K562 (cell line): ENCODE measurements around the gene NLRP6. TPM values are rescaled to one million over a fixed set of nuclear protein-coding genes. Genes with fewer than 3 reads are reported as not detected.

ENCODE experiments used
- ATAC-seq: fragments of 200-7000 bp; cut with Tn5 transposase; 3 replicates; pipeline ENCODE4 v1.9.1; 2020; ENCODE audit warnings: moderate library complexity
- BruUV-seq: library from RNA; stranded (reverse); fragments of 400-500 nt; replicated peaks from 2 replicates; lab custom pipeline; 2021; lab: Mats Ljungman, UMichigan
- CTCF ChIA-PET: fragments of 300-600 bp; formaldehyde crosslinking; extraction: SDS; loops from one replicate; lab custom pipeline; 2021; ENCODE audit warnings: low intra/inter-chr PET ratio; lab: Yijun Ruan, JAX
- POLR2A ChIA-PET: fragments of 300-600, 350-650 bp; sonication (Branson Sonifier 250); formaldehyde crosslinking; extraction: SDS; loops from one replicate; lab custom pipeline; 2021; ENCODE audit warnings: antibody characterized with exemption, inconsistent platforms; lab: Yijun Ruan, JAX
- DNase-seq, 4 experiments: peaks; one replicate each; pipeline versions ENCODE4 v3.0.0 to v3.0.0-alpha.2; 2011 to 2018; ENCODE audit warnings: low spot score in 3 of 4, mixed read lengths in 3 of 4; ENCODE audit errors: extremely low read depth in 1 of 4
- FAIRE-seq: peaks from 2 replicates; lab custom pipeline; 2011; peaks lifted over from hg19 to GRCh38; lab: Jason Lieb, UNC
- H2AFZ ChIP-seq: 2 replicates; pipeline ENCODE4 v1.6.0; 2011; ENCODE audit warnings: low read depth, low read length, control low read depth, inconsistent platforms
- H3K27ac ChIP-seq: fragments of 200-600 bp; 3 replicates; pipeline ENCODE4 v1.8.0; 2011; ENCODE audit warnings: low read depth, mild to moderate bottlenecking, control low read depth, inconsistent platforms, low read length, moderate library complexity, mixed read lengths; ENCODE audit errors: extremely low read depth
- H3K27me3 ChIP-seq, 2 experiments: fragments of 300-600 bp in 1 of 2; 2 replicates in 1 of 2; 3 replicates in 1 of 2; pipeline versions ENCODE4 v1.6.0 to v1.8.0; 2011; ENCODE audit warnings: inconsistent platforms in 2 of 2, low read length in 2 of 2, mild to moderate bottlenecking in 1 of 2, mixed read lengths in 1 of 2, moderate library complexity in 1 of 2; ENCODE audit not compliant: control insufficient read depth in 2 of 2, insufficient read depth in 2 of 2
- H3K36me3 ChIP-seq: fragments of 300-600 bp; 3 replicates; pipeline ENCODE4 v1.8.0; 2011; ENCODE audit warnings: mild to moderate bottlenecking, low read length, inconsistent platforms; ENCODE audit not compliant: control insufficient read depth, insufficient read depth
- H3K4me1 ChIP-seq, 2 experiments: fragments of 200-600 bp in 1 of 2; replicated peaks in 1 of 2; 2 replicates in 1 of 2; 3 replicates in 1 of 2; pipeline versions ENCODE4 v1.5.1 to v1.8.0; 2011; ENCODE audit warnings: inconsistent platforms in 2 of 2, low read length in 2 of 2, mild to moderate bottlenecking in 1 of 2, mixed read lengths in 1 of 2, moderate library complexity in 1 of 2; ENCODE audit not compliant: control insufficient read depth in 2 of 2, insufficient read depth in 2 of 2
- H3K4me2 ChIP-seq: 2 replicates; pipeline ENCODE4 v1.6.1; 2011; ENCODE audit warnings: low read length, control low read depth, inconsistent platforms, mixed read lengths; ENCODE audit not compliant: insufficient read depth
- H3K4me3 ChIP-seq: fragments of 200-600 bp; sonication (generic), shearing (Covaris generic); 2 replicates; pipeline ENCODE4 v1.5.1; 2016; ENCODE audit warnings: control low read depth, inconsistent platforms
- H3K79me2 ChIP-seq: fragments of 200-600 bp; 3 replicates; pipeline ENCODE4 v1.8.0; 2011; ENCODE audit warnings: low read length, inconsistent platforms; ENCODE audit not compliant: control insufficient read depth, insufficient read depth
- H3K9ac ChIP-seq, 2 experiments: 2 replicates each; pipeline versions ENCODE4 v1.6.0 to v1.6.1; 2011; ENCODE audit warnings: low read depth in 2 of 2, low read length in 2 of 2, control low read depth in 1 of 2, inconsistent platforms in 1 of 2, mild to moderate bottlenecking in 1 of 2, mixed read lengths in 1 of 2; ENCODE audit not compliant: insufficient read depth in 1 of 2
- H3K9me1 ChIP-seq: one replicate; pipeline ENCODE4 v1.6.0; 2011; ENCODE audit warnings: inconsistent platforms, mild to moderate bottlenecking, low read length, moderate library complexity; ENCODE audit not compliant: control insufficient read depth, insufficient read depth
- H3K9me3 ChIP-seq: replicated peaks from 2 replicates; pipeline ENCODE4 v1.5.1; 2011; ENCODE audit warnings: low read depth, low read length, inconsistent platforms; ENCODE audit not compliant: control insufficient read depth, insufficient read depth
- H4K20me1 ChIP-seq: replicated peaks from 2 replicates; pipeline ENCODE4 v1.6.1; 2011; ENCODE audit warnings: low read length, inconsistent platforms, mixed read lengths; ENCODE audit not compliant: control insufficient read depth, insufficient read depth
- KAT7 ChIP-seq: sonication (generic); formaldehyde crosslinking; IDR thresholded peaks from 2 replicates; pipeline ENCODE4 v1.8.0; 2022; ENCODE audit warnings: missing genetic modification reagents, mild to moderate bottlenecking, borderline replicate concordance
- NCOA1 ChIP-seq: fragments of 450-650 bp; IDR thresholded peaks from 2 replicates; pipeline ENCODE4 v1.6.1; 2016; ENCODE audit warnings: low read depth
- NFE2L1 ChIP-seq: fragments of 450-650 bp; IDR thresholded peaks from 2 replicates; pipeline ENCODE4 v1.6.1; 2016; ENCODE audit warnings: missing genetic modification characterization, low read depth, mild to moderate bottlenecking, missing compliant biosample characterization, moderate library complexity, borderline replicate concordance
- POLR2A ChIP-seq: fragments of 450-650 bp; conservative IDR thresholded peaks from 2 replicates; pipeline ENCODE4 v1.6.1; 2016
- RBBP5 ChIP-seq: fragments of 200-600 bp; sonication (generic); IDR thresholded peaks from 2 replicates; pipeline ENCODE4 v1.6.1; 2012; ENCODE audit warnings: borderline replicate concordance, mild to moderate bottlenecking, low read length, control low read depth, inconsistent platforms; ENCODE audit not compliant: insufficient read depth, poor library complexity, severe bottlenecking
- SETDB1 ChIP-seq: IDR thresholded peaks from one replicate; pipeline ENCODE4 v1.6.1; 2012; ENCODE audit warnings: low read length, control low read depth, inconsistent platforms
- SRSF3 ChIP-seq: fragments of 200-400 bp; formaldehyde crosslinking; IDR thresholded peaks from 2 replicates; pipeline ENCODE4 v1.6.1; 2016; ENCODE audit warnings: mild to moderate bottlenecking, low read length, moderate library complexity; ENCODE audit not compliant: insufficient read depth
- TBP ChIP-seq: optimal IDR thresholded peaks from 2 replicates; pipeline ENCODE3; 2011; ENCODE audit warnings: low read depth, low read length, improper control_type of control experiment
- ZFX ChIP-seq: sonication (generic); formaldehyde crosslinking; IDR thresholded peaks from 2 replicates; pipeline ENCODE4 v1.8.0; 2022; ENCODE audit warnings: mild to moderate bottlenecking, missing genetic modification reagents, moderate library complexity
- ZKSCAN1 ChIP-seq: fragments of 150-350 bp; IDR thresholded peaks from 2 replicates; pipeline ENCODE4 v1.6.1; 2016; ENCODE audit warnings: low read depth, low read length
- ZKSCAN3 ChIP-seq: fragments of 250-450 bp; sonication (Bioruptor Pico); IDR thresholded peaks from 2 replicates; pipeline ENCODE4 v1.4.0; 2020
- ZNF124 ChIP-seq: sonication (generic); formaldehyde crosslinking; IDR thresholded peaks from 2 replicates; pipeline ENCODE4 v1.8.1; 2022; ENCODE audit warnings: missing genetic modification reagents
- ZNF197 ChIP-seq: fragments of 200-800 bp; sonication (Bioruptor generic); IDR thresholded peaks from 2 replicates; pipeline ENCODE4 v1.6.1; 2016; ENCODE audit warnings: low read depth, missing genetic modification characterization, missing compliant biosample characterization
- ZNF57 ChIP-seq: fragments of 450-650 bp; formaldehyde crosslinking; IDR thresholded peaks from 2 replicates; pipeline ENCODE4 v1.4.0; 2020; ENCODE audit warnings: mild to moderate bottlenecking, moderate library complexity
- ZNF695 ChIP-seq: fragments of 450-650 bp; formaldehyde crosslinking; IDR thresholded peaks from 2 replicates; pipeline ENCODE4 v1.4.0; 2020; ENCODE audit warnings: mild to moderate bottlenecking, moderate library complexity
- ZNF75A ChIP-seq: fragments of 450-650 bp; formaldehyde crosslinking; IDR thresholded peaks from 2 replicates; pipeline ENCODE4 v1.4.0; 2020; ENCODE audit warnings: mild to moderate bottlenecking
- WGBS: fragments of 100-300 bp; shearing (Covaris generic); methylation state at CpG from one replicate; pipeline ENCODE4 v1.1.6; 2016; ENCODE audit warnings: low coverage, mixed read lengths; ENCODE audit not compliant: insufficient coverage; ENCODE audit errors: missing lambda C conversion rate; 5-methylcytosine and 5-hydroxymethylcytosine counted together
- in situ Hi-C: fragments of 300-500 bp; cut with MboI; formaldehyde crosslinking; loops from 4 replicates; pipeline ENCODE4 v1.15.0; 2018; ENCODE audit warnings: inconsistent platforms, mixed read lengths
- intact Hi-C: fragments of 100-400 bp; cut with micrococcal nuclease; formaldehyde crosslinking; loops from 2 replicates; pipeline ENCODE4 v1.14.2; 2022
- polyA plus RNA-seq, 8 experiments: library from polyadenylated mRNA; depleted of rRNA in 4 of 8; stranded (reverse) in 5 of 8; unstranded in 3 of 8; fragments of >200 nt; fragmentation: Nextera tagmentation in 2 of 8; fragmentation: Illumina TruSeq in 1 of 8; extraction: Ambion mirVana in 2 of 8; extraction: Trizol in 1 of 8; gene quantifications; 2 replicates each; pipeline versions ENCODE4 v1.2.1 to v1.2.3, GENCODE V29; 2011 to 2014; ENCODE audit warnings: inconsistent platforms in 1 of 8, missing spikeins in 1 of 8
- total RNA-seq, 7 experiments: library from RNA; depleted of rRNA in 6 of 7; stranded (reverse); fragments of >200 nt in 6 of 7; fragmentation: Illumina TruSeq in 2 of 7; extraction: Trizol in 2 of 7; gene quantifications; 2 replicates each; pipeline versions ENCODE4 v1.2.1 to v1.2.3, GENCODE V29; 2011 to 2021; ENCODE audit warnings: low replicate concordance in 1 of 7
- TF ChIP-seq, protein P1 (sequence below): fragments of 250-450 bp; sonication (Bioruptor Pico); IDR thresholded peaks from 2 replicates; pipeline ENCODE4 v1.4.0; 2020; ENCODE audit warnings: mild to moderate bottlenecking
- TF ChIP-seq, protein P2 (sequence below): fragments of 250-450 bp; sonication (Bioruptor Pico); IDR thresholded peaks from 2 replicates; pipeline ENCODE4 v1.8.0; 2021; ENCODE audit warnings: moderate library complexity, mild to moderate bottlenecking, inconsistent platforms
- TF ChIP-seq, protein P3 (sequence below): sonication (generic); formaldehyde crosslinking; IDR thresholded peaks from 2 replicates; pipeline ENCODE4 v1.8.1; 2023; ENCODE audit warnings: mild to moderate bottlenecking, missing genetic modification reagents
- TF ChIP-seq, protein P4 (sequence below): IDR thresholded peaks from 2 replicates; pipeline ENCODE4 v1.6.1; 2014; ENCODE audit warnings: antibody characterized with exemption

The NLRP6 gene
- total and polyA plus RNA-seq, 9 of the 15 experiments (the other 6 are each of a cell fraction or from before 2014, with no cell fraction given), result 0.03 to 0.18 (median 0.15) TPM; not detected in 5

DNA sequence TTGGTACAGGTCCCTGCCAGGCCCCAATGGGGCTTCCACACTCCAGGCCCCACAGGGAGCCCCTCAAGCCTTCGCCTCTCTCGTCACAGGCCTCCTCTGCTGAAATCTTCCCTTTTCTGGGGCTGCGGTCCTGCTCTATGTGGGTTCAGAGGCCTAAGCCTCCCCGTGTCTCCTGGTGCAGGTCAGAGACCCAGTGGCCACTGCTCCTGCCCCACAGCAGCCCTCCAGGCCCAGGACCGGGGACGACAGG is 48.3 kb downstream of the NLRP6 start:
- WGBS, result 40% methylated on average over 6 of the region's 6 CpGs
- DNase-seq (peak in 1 of 4 experiments; percentile 5), FAIRE-seq (no peak), ATAC-seq (peak; percentile 11; the same call in 2 of the 3 replicates)
- no TSS peak for BruUV-seq
- Histone ChIP-seq H3K36me3 (no peaks in the 10 kb centered on the region), H2AFZ (peak overlapping the region; percentile 46), H3K27me3 (no peaks in the 10 kb centered on the region), H3K4me1 (peaks cover 51 to 58% of the 10 kb centered on the region in 2 experiments), H3K4me2 (peak overlapping the region; percentile 63), H3K79me2 (peaks cover 29% of the 10 kb centered on the region), H3K9me3 (no peaks in the 10 kb centered on the region), H3K9ac (peak overlapping the region; percentile 61 to 93), H3K9me1 (no peaks in the 10 kb centered on the region), H3K27ac (peak overlapping the region; percentile 88), H4K20me1 (no peaks in the 10 kb centered on the region), H3K4me3 (peak overlapping the region; percentile 18; the same call in 1 of the 2 replicates)
- in situ Hi-C loops, result no loop called here
- intact Hi-C loops, result no loop called here
- ChIA-PET CTCF (no interaction called here), POLR2A (interaction anchor here (1.6 kb wide), 1 partner anchor 10 kb away, joined by 5 read pairs; no protein-coding TSS in a partner anchor)
- TF ChIP-seq ZNF124 (no peak), RBBP5 (no peak), KAT7 (peak; percentile 25; the same call in 1 of the 2 replicates), ZKSCAN1 (no peak), POLR2A (no peak), ZKSCAN3 (CRISPR knock-in tag) (no peak), NCOA1 (no peak), ZNF197 (CRISPR knock-in tag) (0 out of 2 replicates have a peak, but pooled peaks have one; percentile 12), ZNF695 (CRISPR knock-in tag) (no peak), NFE2L1 (tag) (no peak), ZFX (CRISPR knock-in tag) (peak; percentile 68; the same call in 1 of the 2 replicates), ZNF57 (CRISPR knock-in tag) (peak; percentile 19; the same call in 1 of the 2 replicates), SRSF3 (0 out of 2 replicates have a peak, but pooled peaks have one; percentile 35), TBP (peak; percentile 7), ZNF75A (no peak), SETDB1 (no peak)
- TF ChIP-seq, protein P1, sequence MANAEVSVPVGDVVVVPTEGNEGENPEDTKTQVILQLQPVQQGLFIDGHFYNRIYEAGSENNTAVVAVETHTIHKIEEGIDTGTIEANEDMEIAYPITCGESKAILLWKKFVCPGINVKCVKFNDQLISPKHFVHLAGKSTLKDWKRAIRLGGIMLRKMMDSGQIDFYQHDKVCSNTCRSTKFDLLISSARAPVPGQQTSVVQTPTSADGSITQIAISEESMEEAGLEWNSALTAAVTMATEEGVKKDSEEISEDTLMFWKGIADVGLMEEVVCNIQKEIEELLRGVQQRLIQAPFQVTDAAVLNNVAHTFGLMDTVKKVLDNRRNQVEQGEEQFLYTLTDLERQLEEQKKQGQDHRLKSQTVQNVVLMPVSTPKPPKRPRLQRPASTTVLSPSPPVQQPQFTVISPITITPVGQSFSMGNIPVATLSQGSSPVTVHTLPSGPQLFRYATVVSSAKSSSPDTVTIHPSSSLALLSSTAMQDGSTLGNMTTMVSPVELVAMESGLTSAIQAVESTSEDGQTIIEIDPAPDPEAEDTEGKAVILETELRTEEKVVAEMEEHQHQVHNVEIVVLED, result no peak
- TF ChIP-seq, protein P2, sequence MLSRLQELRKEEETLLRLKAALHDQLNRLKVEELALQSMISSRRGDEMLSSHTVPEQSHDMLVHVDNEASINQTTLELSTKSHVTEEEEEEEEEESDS (CRISPR knock-in tag), result no peak
- TF ChIP-seq, protein P3, sequence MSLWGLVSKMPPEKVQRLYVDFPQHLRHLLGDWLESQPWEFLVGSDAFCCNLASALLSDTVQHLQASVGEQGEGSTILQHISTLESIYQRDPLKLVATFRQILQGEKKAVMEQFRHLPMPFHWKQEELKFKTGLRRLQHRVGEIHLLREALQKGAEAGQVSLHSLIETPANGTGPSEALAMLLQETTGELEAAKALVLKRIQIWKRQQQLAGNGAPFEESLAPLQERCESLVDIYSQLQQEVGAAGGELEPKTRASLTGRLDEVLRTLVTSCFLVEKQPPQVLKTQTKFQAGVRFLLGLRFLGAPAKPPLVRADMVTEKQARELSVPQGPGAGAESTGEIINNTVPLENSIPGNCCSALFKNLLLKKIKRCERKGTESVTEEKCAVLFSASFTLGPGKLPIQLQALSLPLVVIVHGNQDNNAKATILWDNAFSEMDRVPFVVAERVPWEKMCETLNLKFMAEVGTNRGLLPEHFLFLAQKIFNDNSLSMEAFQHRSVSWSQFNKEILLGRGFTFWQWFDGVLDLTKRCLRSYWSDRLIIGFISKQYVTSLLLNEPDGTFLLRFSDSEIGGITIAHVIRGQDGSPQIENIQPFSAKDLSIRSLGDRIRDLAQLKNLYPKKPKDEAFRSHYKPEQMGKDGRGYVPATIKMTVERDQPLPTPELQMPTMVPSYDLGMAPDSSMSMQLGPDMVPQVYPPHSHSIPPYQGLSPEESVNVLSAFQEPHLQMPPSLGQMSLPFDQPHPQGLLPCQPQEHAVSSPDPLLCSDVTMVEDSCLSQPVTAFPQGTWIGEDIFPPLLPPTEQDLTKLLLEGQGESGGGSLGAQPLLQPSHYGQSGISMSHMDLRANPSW (CRISPR knock-in tag), result no peak
- TF ChIP-seq, protein P4, sequence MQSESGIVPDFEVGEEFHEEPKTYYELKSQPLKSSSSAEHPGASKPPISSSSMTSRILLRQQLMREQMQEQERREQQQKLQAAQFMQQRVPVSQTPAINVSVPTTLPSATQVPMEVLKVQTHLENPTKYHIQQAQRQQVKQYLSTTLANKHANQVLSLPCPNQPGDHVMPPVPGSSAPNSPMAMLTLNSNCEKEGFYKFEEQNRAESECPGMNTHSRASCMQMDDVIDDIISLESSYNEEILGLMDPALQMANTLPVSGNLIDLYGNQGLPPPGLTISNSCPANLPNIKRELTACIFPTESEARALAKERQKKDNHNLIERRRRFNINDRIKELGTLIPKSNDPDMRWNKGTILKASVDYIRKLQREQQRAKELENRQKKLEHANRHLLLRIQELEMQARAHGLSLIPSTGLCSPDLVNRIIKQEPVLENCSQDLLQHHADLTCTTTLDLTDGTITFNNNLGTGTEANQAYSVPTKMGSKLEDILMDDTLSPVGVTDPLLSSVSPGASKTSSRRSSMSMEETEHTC, result no peak
